Uterus (tissue), 2 donors: Measurements from ENCODE around the gene PMEPA1.

Experiments used
- CTCF ChIP-seq, 4 experiments: fragments of 200-600 bp in 2 of 4; fragments of 450-650 bp in 2 of 4; sonication (generic) in 2 of 4; IDR thresholded peaks; one replicate each; pipeline ENCODE4 v1.5.1; 2016 to 2019; ENCODE audit warnings: antibody characterized with exemption in 4 of 4, mild to moderate bottlenecking in 2 of 4, moderate library complexity in 1 of 4
- POLR2A ChIP-seq, 2 donors: fragments of 450-650 bp; IDR thresholded peaks; one replicate each; pipeline ENCODE4 v1.6.1; 2016; ENCODE audit warnings: antibody characterized with exemption in 2 of 2, mild to moderate bottlenecking in 1 of 2, moderate library complexity in 1 of 2

- TF ChIP-seq CTCF (IDR thresholded peaks at IDR 0.05) (no peak), POLR2A (IDR thresholded peaks at IDR 0.05) (no peak)
These were observed 60.8 kb downstream of the PMEPA1 start for GRCh38 chr20:57648878-57649616.
